ENCODE data around the gene TCEAL3.
A peak's percentile ranks its signal among the peaks of the same experiment; 100 is the strongest.

- TF ChIP-seq CTCF (IDR thresholded peaks at IDR 0.05) (peak in 2 of 7 experiments; percentile 14 to 42), POLR2A (IDR thresholded peaks at IDR 0.05) (peak; percentile 21 to 71 (median 67))
These were observed 21.8 kb downstream of the TCEAL3 start for GRCh38 chrX:103629318-103630170.
